Mesothelial cell of epicardium (in vitro differentiated cells): ENCODE data around the gene KIAA1328. TPM values are rescaled to one million over a fixed set of nuclear protein-coding genes. Genes with fewer than 3 reads are reported as not detected.

Source experiments
- DNase-seq, 2 experiments: peaks; one replicate each; pipeline ENCODE4 v3.0.0; 2021; ENCODE audit warnings: low spot score in 2 of 2; ENCODE audit not compliant: unreplicated experiment in 2 of 2
- H3K27ac Mint-ChIP-seq: 2 replicates; pipeline ENCODE4 v1.8.0; 2021; ENCODE audit warnings: mixed read lengths
- H3K27me3 Mint-ChIP-seq: 2 replicates; pipeline ENCODE4 v1.8.0; 2021; ENCODE audit warnings: low read depth, mixed read lengths
- H3K36me3 Mint-ChIP-seq: 2 replicates; pipeline ENCODE4 v1.8.0; 2021; ENCODE audit warnings: mixed read lengths
- H3K4me1 Mint-ChIP-seq: 2 replicates; pipeline ENCODE4 v1.8.0; 2021; ENCODE audit warnings: mixed read lengths
- H3K4me3 Mint-ChIP-seq: 2 replicates; pipeline ENCODE4 v1.8.0; 2021; ENCODE audit warnings: mild to moderate bottlenecking, moderate library complexity, mixed read lengths
- H3K9me3 Mint-ChIP-seq: 2 replicates; pipeline ENCODE4 v1.8.0; 2021; ENCODE audit warnings: mixed read lengths
- CTCF ChIP-seq: fragments of 200-600 bp; sonication (generic); IDR thresholded peaks from one replicate; pipeline ENCODE4 v1.5.0; 2021; ENCODE audit warnings: antibody characterized with exemption; ENCODE audit not compliant: unreplicated experiment
- total RNA-seq: library from RNA; stranded (reverse); gene quantifications from 3 replicates; pipeline ENCODE4 v1.2.1, GENCODE V29; 2021

KIAA1328 gene
- total RNA-seq, 1 donor from 2014 or later, result 20.8 TPM

GRCh38 chr18:37042381-37042780 is 213.5 kb downstream of the KIAA1328 start:
- peaks cover 23% of the 10 kb centered on the region for H3K36me3 Mint-ChIP-seq
- peaks cover 35% of the 10 kb centered on the region for H3K9me3 Mint-ChIP-seq
- DNase-seq, result no peak
- no peak overlapping the region for H3K4me3 Mint-ChIP-seq
- TF ChIP-seq CTCF, result no peak
- no peak overlapping the region for H3K27ac Mint-ChIP-seq
- H3K4me1 Mint-ChIP-seq, result no peaks in the 10 kb centered on the region
- no peaks in the 10 kb centered on the region for H3K27me3 Mint-ChIP-seq

DNA sequence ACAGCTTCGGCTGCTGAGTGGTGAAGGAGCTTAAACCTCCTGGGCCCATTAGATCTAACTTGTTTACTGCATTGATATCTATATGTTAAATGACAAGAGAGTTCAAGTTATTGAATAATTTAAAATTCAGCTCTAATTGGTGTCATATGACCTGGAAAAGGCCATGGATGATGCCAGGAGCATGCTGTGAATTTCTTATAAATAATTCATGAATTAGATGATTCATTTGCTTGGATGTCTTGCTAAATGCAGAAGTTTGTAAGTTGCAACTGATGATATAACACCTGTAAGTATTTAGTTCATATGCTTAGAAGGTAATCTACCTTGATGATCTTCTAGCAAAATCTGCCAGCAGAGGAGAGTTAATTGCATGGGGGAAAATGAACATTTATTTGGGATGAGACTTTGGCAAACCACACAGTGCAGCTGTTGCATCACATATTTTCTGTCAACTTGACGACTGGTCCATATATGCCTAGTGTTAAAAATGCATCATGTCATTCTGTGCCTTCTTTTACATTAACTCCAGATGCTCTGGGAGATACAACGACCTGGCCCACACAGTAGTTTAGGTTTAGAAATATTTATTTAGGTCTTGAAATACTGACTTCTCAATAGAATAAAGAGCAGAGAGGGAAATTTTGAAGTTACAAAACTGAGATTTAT is 226.3 kb downstream of the KIAA1328 start:
- Mint-ChIP-seq H3K27me3 (no peaks in the 10 kb centered on the region), H3K4me1 (no peaks in the 10 kb centered on the region), H3K4me3 (no peak overlapping the region), H3K36me3 (peaks cover 7% of the 10 kb centered on the region), H3K27ac (no peak overlapping the region), H3K9me3 (peaks cover 32% of the 10 kb centered on the region)
- no peak for TF ChIP-seq CTCF
- no peak for DNase-seq

DNA sequence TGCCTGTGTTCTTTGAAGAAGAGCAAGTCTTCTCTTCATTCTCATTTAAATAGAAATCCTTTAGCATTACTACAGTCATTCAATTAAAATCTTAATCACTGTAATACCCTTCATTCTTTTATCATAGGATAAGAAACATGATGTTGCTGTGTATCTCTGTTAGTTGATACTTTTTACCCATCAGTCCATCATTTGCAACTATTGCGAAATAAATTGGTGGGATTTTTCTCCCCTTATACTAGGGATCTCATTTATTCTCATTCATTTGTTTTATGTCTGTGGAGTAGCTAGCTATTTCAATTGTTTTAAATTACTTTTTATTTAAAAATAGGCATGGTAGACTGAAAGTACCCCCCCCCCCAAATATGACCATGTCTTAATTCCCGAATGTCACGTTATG is 235.3 kb downstream of the KIAA1328 start:
- H3K4me3 Mint-ChIP-seq, result no peak overlapping the region

DNA sequence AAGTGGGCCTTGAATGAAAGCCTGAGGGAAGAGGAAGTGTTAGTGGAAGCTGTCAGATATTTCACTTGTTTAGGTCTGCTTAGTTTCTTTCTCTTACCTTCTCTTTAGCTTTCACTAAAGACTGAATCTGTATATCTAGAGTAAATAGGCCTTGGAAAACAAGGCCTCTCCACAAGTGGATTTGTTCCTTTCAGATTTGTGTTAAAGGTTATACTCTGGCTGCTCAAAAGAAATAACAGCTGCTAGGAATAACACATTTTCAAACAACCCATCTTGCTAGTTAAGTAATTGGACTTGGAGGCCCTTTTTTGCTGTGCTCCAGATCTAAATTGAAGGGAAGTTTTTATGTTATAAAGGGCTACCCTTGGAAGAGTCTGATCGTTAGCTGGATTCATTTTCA is 236.3 kb downstream of the KIAA1328 start:
- Mint-ChIP-seq H3K27me3 (no peaks in the 10 kb centered on the region), H3K9me3 (peaks cover 3% of the 10 kb centered on the region), H3K27ac (no peak overlapping the region), H3K4me3 (no peak overlapping the region), H3K4me1 (no peaks in the 10 kb centered on the region), H3K36me3 (peaks cover 12% of the 10 kb centered on the region)
- TF ChIP-seq CTCF, result no peak
- no peak for DNase-seq

More for the DNA sequence above, 235.3 kb downstream of the KIAA1328 start:
- no peak for TF ChIP-seq CTCF
- H3K36me3 Mint-ChIP-seq, result peaks cover 12% of the 10 kb centered on the region
- H3K4me1 Mint-ChIP-seq, result no peaks in the 10 kb centered on the region
- H3K27ac Mint-ChIP-seq, result no peak overlapping the region
- peaks cover 3% of the 10 kb centered on the region for H3K9me3 Mint-ChIP-seq
- no peak for DNase-seq
- H3K27me3 Mint-ChIP-seq, result no peaks in the 10 kb centered on the region

DNA sequence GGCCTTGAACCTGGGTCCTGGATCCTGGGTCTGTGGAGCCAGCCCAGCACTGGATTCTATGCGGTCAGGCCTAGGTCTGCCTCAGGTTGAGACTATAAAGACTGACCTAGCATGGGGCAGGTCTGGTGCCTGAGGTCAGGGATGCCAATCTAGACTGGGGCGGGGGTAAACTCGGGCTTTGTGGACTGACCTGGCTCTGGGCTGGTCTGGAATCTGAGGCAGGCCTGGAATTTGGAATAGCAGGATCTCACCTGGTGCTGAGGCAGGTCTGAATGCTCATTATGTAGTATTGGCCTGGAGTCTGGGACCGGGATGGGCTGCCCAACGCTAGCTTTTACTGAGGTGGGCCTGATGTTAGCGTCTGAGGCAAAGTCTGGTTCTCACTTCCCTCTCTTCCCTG is 256.0 kb downstream of the KIAA1328 start:
- no peak for DNase-seq
- peaks cover 7% of the 10 kb centered on the region for H3K9me3 Mint-ChIP-seq
- no peak overlapping the region for H3K27ac Mint-ChIP-seq
- no peaks in the 10 kb centered on the region for H3K36me3 Mint-ChIP-seq
- H3K27me3 Mint-ChIP-seq, result no peaks in the 10 kb centered on the region
- no peaks in the 10 kb centered on the region for H3K4me1 Mint-ChIP-seq
- no peak overlapping the region for H3K4me3 Mint-ChIP-seq
- TF ChIP-seq CTCF, result no peak
